Peyer's patch (tissue), 4 donors: Measurements from ENCODE around the gene NIT1. TPM values are rescaled to one million over a fixed set of nuclear protein-coding genes. Genes with fewer than 3 reads are reported as not detected.

Experiments used
- DNase-seq, 3 donors: peaks; one replicate each; pipeline ENCODE4 v3.0.0-alpha.2; 2017 to 2019
- H3K27ac ChIP-seq, 4 donors: fragments of 200-600 bp; sonication (generic); one replicate each; pipeline ENCODE4 v1.5.1; 2016 to 2019
- H3K27me3 ChIP-seq, 2 donors: fragments of 200-600 bp; sonication (generic); one replicate each; pipeline ENCODE4 v1.5.1; 2019
- H3K36me3 ChIP-seq, 3 donors: fragments of 200-600 bp; sonication (generic); one replicate each; pipeline ENCODE4 v1.5.1; 2016 to 2019
- H3K4me1 ChIP-seq, 4 donors: fragments of 200-600 bp; sonication (generic); one replicate each; pipeline ENCODE4 v1.5.1; 2016 to 2019
- H3K4me3 ChIP-seq, 4 donors: fragments of 200-600 bp; sonication (generic); 1 replicate in 3 of 4; 2 replicates in 1 of 4; pipeline ENCODE4 v1.5.1; 2016 to 2019; ENCODE audit warnings: mild to moderate bottlenecking in 1 of 4
- H3K9me3 ChIP-seq, 4 donors: fragments of 200-600 bp; sonication (generic); one replicate each; pipeline ENCODE4 v1.5.1; 2016 to 2019; ENCODE audit warnings: mild to moderate bottlenecking in 1 of 4
- CTCF ChIP-seq, 6 experiments: fragments of 450-650 bp in 4 of 6; fragments of 200-600 bp in 2 of 6; sonication (generic) in 1 of 6; IDR thresholded peaks; one replicate each; pipeline ENCODE4 v1.5.1; 2017 to 2019; ENCODE audit warnings: antibody characterized with exemption in 6 of 6, mild to moderate bottlenecking in 3 of 6, moderate library complexity in 1 of 6
- POLR2A ChIP-seq, 2 donors: fragments of 450-650 bp; IDR thresholded peaks; one replicate each; pipeline ENCODE4 v1.5.1; 2017; ENCODE audit warnings: antibody characterized with exemption in 2 of 2, mild to moderate bottlenecking in 2 of 2, moderate library complexity in 2 of 2
- total RNA-seq, 4 donors: library from RNA; depleted of rRNA; stranded (reverse); fragments of >200 nt; gene quantifications; one replicate each; pipeline ENCODE4 v1.1.0, GENCODE V29; 2016

Gene NIT1
- total RNA-seq, 4 donors from 2014 or later, result 54.5 to 148 (median 120) TPM

GRCh38 chr1:161163793-161164192 is 45.9 kb downstream of the NIT1 start:
- peaks cover 0 to 36% (median 0%) of the 10 kb centered on the region in 3 donors for H3K36me3 ChIP-seq
- H3K4me3 ChIP-seq, result no peak overlapping the region
- TF ChIP-seq CTCF (IDR thresholded peaks at IDR 0.05) (no peak), POLR2A (IDR thresholded peaks at IDR 0.05) (no peak)
- H3K9me3 ChIP-seq, result no peaks in the 10 kb centered on the region
- no peak overlapping the region for H3K27ac ChIP-seq
- H3K27me3 ChIP-seq, result no peaks in the 10 kb centered on the region
- DNase-seq, result no peak
- peaks cover 0 to 52% (median 12%) of the 10 kb centered on the region in 4 donors for H3K4me1 ChIP-seq

GRCh38 chr1:161164901-161165610 is 47.2 kb downstream of the NIT1 start:
- H3K36me3 ChIP-seq, result peaks cover 0 to 45% (median 0%) of the 10 kb centered on the region in 3 donors
- H3K4me1 ChIP-seq, result peaks cover 0 to 48% (median 10%) of the 10 kb centered on the region in 4 donors
- peak overlapping the region; percentile 70 to 89 (median 85) for H3K27ac ChIP-seq
- TF ChIP-seq CTCF (IDR thresholded peaks at IDR 0.05) (no peak), POLR2A (IDR thresholded peaks at IDR 0.05) (no peak)
- DNase-seq, result no peak
- H3K27me3 ChIP-seq, result no peaks in the 10 kb centered on the region
- H3K9me3 ChIP-seq, result no peaks in the 10 kb centered on the region
- peak overlapping the region; percentile 66 to 84 (median 74) for H3K4me3 ChIP-seq

- DNase-seq, result peak; percentile 95 to 98 (median 97)
- peak within 1 kb of the TSS; percentile 70 to 89 (median 85) for H3K27ac ChIP-seq
- H3K4me3 ChIP-seq, result peak within 1 kb of the TSS; percentile 66 to 84 (median 74)
- peaks cover 0 to 39% (median 8%) of the 10 kb centered on the region in 4 donors for H3K4me1 ChIP-seq
- peaks cover 0 to 50% (median 0%) of the 10 kb centered on the region in 3 donors for H3K36me3 ChIP-seq
- H3K9me3 ChIP-seq, result no peaks in the 10 kb centered on the region
- TF ChIP-seq CTCF (IDR thresholded peaks at IDR 0.05), result peak in 5 of 6 experiments; percentile 30 to 50 (median 45)
- peak; percentile 35 to 54 for TF ChIP-seq POLR2A (IDR thresholded peaks at IDR 0.05)
- no peaks in the 10 kb centered on the region for H3K27me3 ChIP-seq
These were observed 48.1 kb downstream of the NIT1 start, which contains the start of gene PPOX for GRCh38 chr1:161165742-161166668. Gene PPOX (plus strand): TSS chr1:161166426. CDS start chr1:161166848, 422 bp downstream.

GRCh38 chr1:161166669-161167548 is 49.0 kb downstream of the NIT1 start:
- no peaks in the 10 kb centered on the region for H3K27me3 ChIP-seq
- peaks cover 0 to 30% (median 5%) of the 10 kb centered on the region in 4 donors for H3K4me1 ChIP-seq
- no peaks in the 10 kb centered on the region for H3K9me3 ChIP-seq
- H3K4me3 ChIP-seq, result peak overlapping the region; percentile 66 to 84 (median 74)
- DNase-seq, result no peak
- H3K36me3 ChIP-seq, result peaks cover 0 to 53% (median 0%) of the 10 kb centered on the region in 3 donors
- H3K27ac ChIP-seq, result peak overlapping the region; percentile 70 to 89 (median 85)
- TF ChIP-seq CTCF (IDR thresholded peaks at IDR 0.05), result no peak
- no peak for TF ChIP-seq POLR2A (IDR thresholded peaks at IDR 0.05)

GRCh38 chr1:161168906-161169305 is 51.0 kb downstream of the NIT1 start:
- Histone ChIP-seq H3K4me1 (peaks cover 0 to 32% (median 5%) of the 10 kb centered on the region in 4 donors), H3K27me3 (no peaks in the 10 kb centered on the region)
- no peak for TF ChIP-seq CTCF (IDR thresholded peaks at IDR 0.05)
- TF ChIP-seq POLR2A (IDR thresholded peaks at IDR 0.05), result no peak

More at GRCh38 chr1:161168906-161169305, 51.0 kb downstream of the NIT1 start:
- DNase-seq, result no peak
- Histone ChIP-seq H3K27ac (no peak overlapping the region), H3K4me3 (no peak overlapping the region), H3K9me3 (no peaks in the 10 kb centered on the region), H3K36me3 (peaks cover 0 to 53% (median 0%) of the 10 kb centered on the region in 3 donors)
